DMS153 (cell line): Measurements from ENCODE around the gene CENPT.
"Not testable (repeated sequence)": the region's sequence is repeated elsewhere in the genome, so short reads cannot be mapped to it uniquely, and the experiment has no call there.

Experiments
- DNase-seq: peaks from one replicate; lab custom pipeline; 2025; lab: John Stamatoyannopoulos, UW

CENPT gene

GRCh38 chr16:67846063-67846319, 1.5 kb downstream of the CENPT start:
- DNase-seq, result no peak

- DNase-seq, result no peak
Observed at GRCh38 chr16:67845291-67846062, 2.0 kb downstream of the CENPT start.

- DNase-seq, result no peak
Observed at GRCh38 chr16:67844497-67844896, 3.0 kb downstream of the CENPT start.

- DNase-seq, result no peak
Observed at GRCh38 chr16:67843343-67843765, 4.1 kb downstream of the CENPT start.

- DNase-seq, result no peak
Observed at GRCh38 chr16:67842509-67843342, 4.8 kb downstream of the CENPT start.

GRCh38 chr16:67841816-67842508, 5.5 kb downstream of the CENPT start, which contains the start of gene THAP11:
Gene THAP11, plus strand, starts transcription at chr16:67842320. Its CDS starts 235 bp downstream, at chr16:67842555.
- peak; percentile 92 for DNase-seq

- DNase-seq, result no peak
Observed at GRCh38 chr16:67841198-67841815, 6.2 kb downstream of the CENPT start.

- DNase-seq, result no peak
Observed at GRCh38 chr16:67837811-67838210, 9.7 kb downstream of the CENPT start.

- DNase-seq, result not testable (repeated sequence)
Observed at GRCh38 chr16:67837190-67837589, 10.3 kb downstream of the CENPT start.

GRCh38 chr16:67834242-67834614, 13.3 kb downstream of the CENPT start:
- DNase-seq, result no peak

GRCh38 chr16:67833415-67834241, 13.9 kb downstream of the CENPT start:
- DNase-seq, result peak; percentile 59

- DNase-seq, result no peak
Observed at GRCh38 chr16:67833030-67833414, 14.5 kb downstream of the CENPT start.

GRCh38 chr16:67828651-67829050, 18.8 kb downstream of the CENPT start:
- no peak for DNase-seq

- DNase-seq, result no peak
Observed at GRCh38 chr16:67825906-67826305, 21.6 kb downstream of the CENPT start.

- no peak for DNase-seq
Observed at GRCh38 chr16:67825119-67825518, 22.4 kb downstream of the CENPT start.

GRCh38 chr16:67822511-67822910, 25.0 kb downstream of the CENPT start:
- DNase-seq, result no peak

- no peak for DNase-seq
Observed at GRCh38 chr16:67820608-67821259, 26.8 kb downstream of the CENPT start.

GRCh38 chr16:67814567-67814966, 32.9 kb downstream of the CENPT start:
- DNase-seq, result no peak

GRCh38 chr16:67811899-67812298, 35.6 kb downstream of the CENPT start:
- DNase-seq, result no peak

GRCh38 chr16:67807148-67807682, 40.3 kb downstream of the CENPT start:
- no peak for DNase-seq
